Effector memory CD8-positive, alpha-beta T cell (primary cell): Measurements from ENCODE around the gene ARMC8.

Experiments
- ATAC-seq: fragments of 150-1000 bp; cut with Tn5 transposase; replicated peaks from 2 replicates; pipeline ENCODE4 v1.10.0; 2021; ENCODE audit warnings: mild to moderate bottlenecking, moderate library complexity
- DNase-seq, 3 experiments: peaks; one replicate each; pipeline ENCODE4 v3.0.0; 2021
- H3K27ac Mint-ChIP-seq, 2 donors: one replicate each; pipeline ENCODE4 v1.8.0; 2022; ENCODE audit warnings: mild to moderate bottlenecking in 2 of 2, mixed read lengths in 2 of 2, moderate library complexity in 2 of 2
- H3K27me3 Mint-ChIP-seq, 2 donors: one replicate each; pipeline ENCODE4 v1.8.0; 2022; ENCODE audit warnings: mixed read lengths in 2 of 2
- H3K36me3 Mint-ChIP-seq: one replicate; pipeline ENCODE4 v1.8.0; 2022; ENCODE audit warnings: mild to moderate bottlenecking, moderate library complexity, mixed read lengths; ENCODE audit not compliant: insufficient read depth
- H3K4me1 Mint-ChIP-seq, 2 donors: one replicate each; pipeline ENCODE4 v1.8.0; 2022; ENCODE audit warnings: low read depth in 2 of 2, mixed read lengths in 2 of 2
- H3K4me3 Mint-ChIP-seq, 2 donors: one replicate each; pipeline ENCODE4 v1.8.0; 2022; ENCODE audit warnings: mild to moderate bottlenecking in 2 of 2, mixed read lengths in 2 of 2, moderate library complexity in 2 of 2
- H3K9me3 Mint-ChIP-seq, 2 donors: one replicate each; pipeline ENCODE4 v1.8.0; 2022; ENCODE audit warnings: mixed read lengths in 2 of 2

The ARMC8 gene

DNA sequence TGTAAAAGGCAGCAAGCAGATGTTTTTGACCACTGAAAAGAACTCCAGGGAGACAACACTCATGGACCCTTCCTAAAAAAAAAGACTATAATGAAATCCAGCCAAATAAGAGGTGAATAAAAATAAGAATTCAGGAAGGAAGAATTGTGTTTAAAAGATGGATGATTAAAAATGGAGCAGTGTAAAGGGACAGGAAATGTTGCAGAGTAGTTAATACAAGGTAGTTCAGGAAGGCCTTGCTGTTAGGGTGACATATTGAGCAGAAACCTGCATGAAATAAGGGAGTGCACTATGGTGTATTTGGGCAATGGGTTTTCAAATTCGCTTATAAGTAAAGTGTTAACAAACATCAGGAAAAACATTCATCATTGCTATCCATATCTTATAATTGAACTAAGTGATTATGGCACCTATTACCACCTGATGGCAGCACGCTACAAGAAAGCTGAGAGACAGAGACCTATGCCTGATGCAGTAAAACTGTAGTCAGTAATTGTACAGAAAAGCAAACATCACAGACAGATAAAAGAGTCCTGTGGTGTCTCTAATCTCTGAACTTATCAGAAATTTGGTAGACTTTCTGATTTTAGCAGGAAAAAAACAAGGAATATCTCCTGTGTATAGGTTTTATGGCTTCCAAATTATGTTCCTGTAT, 6.6 kb upstream of the ARMC8 start:
- DNase-seq (peak; percentile 15 to 29 (median 15)), ATAC-seq (peak; percentile 84)
- no peak overlapping the region for H3K4me3 Mint-ChIP-seq
- no peaks in the 10 kb centered on the region for H3K4me1 Mint-ChIP-seq
- H3K27ac Mint-ChIP-seq, result no peak overlapping the region
- H3K9me3 Mint-ChIP-seq, result no peaks in the 10 kb centered on the region
- peaks cover 3% of the 10 kb centered on the region for H3K36me3 Mint-ChIP-seq
- peaks cover 21 to 34% of the 10 kb centered on the region in 2 donors for H3K27me3 Mint-ChIP-seq

GRCh38 chr3:138184994-138185393, 2.1 kb upstream of the ARMC8 start:
- Mint-ChIP-seq H3K9me3 (no peaks in the 10 kb centered on the region), H3K27ac (no peak overlapping the region), H3K4me3 (no peak overlapping the region), H3K4me1 (peaks cover 15 to 21% of the 10 kb centered on the region in 2 donors), H3K36me3 (peaks cover 7% of the 10 kb centered on the region), H3K27me3 (peaks cover 21 to 26% of the 10 kb centered on the region in 2 donors)
- DNase-seq (no peak), ATAC-seq (no peak)

DNA sequence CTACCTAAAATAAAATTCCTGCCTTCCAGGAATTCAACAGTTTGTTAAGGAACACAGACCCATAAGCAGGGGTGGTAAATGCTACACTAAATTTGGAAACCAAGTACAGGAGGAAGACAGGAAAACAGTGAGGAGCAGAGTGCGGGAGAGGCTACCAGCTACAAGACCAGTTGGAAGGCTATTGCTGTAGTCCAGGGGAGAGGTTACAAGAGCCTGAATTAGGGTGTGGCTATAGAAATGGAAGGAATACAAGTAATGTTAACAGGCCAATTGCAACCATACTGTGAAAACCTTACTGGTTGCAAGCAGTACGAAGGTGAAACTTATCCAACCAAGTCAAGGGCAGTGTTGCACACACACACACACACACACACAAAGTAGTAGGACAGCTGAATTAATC, 880 bp upstream of the ARMC8 start:
- no peaks in the 10 kb centered on the region for H3K9me3 Mint-ChIP-seq
- ATAC-seq (no peak), DNase-seq (no peak)
- H3K27me3 Mint-ChIP-seq, result peaks cover 21 to 26% of the 10 kb centered on the region in 2 donors
- peak overlapping the region in 1 of 2 donors; percentile 96 for H3K27ac Mint-ChIP-seq
- H3K4me3 Mint-ChIP-seq, result peak overlapping the region; percentile 93 to 96
- peaks cover 18 to 28% of the 10 kb centered on the region in 2 donors for H3K4me1 Mint-ChIP-seq
- H3K36me3 Mint-ChIP-seq, result peaks cover 7% of the 10 kb centered on the region

DNA sequence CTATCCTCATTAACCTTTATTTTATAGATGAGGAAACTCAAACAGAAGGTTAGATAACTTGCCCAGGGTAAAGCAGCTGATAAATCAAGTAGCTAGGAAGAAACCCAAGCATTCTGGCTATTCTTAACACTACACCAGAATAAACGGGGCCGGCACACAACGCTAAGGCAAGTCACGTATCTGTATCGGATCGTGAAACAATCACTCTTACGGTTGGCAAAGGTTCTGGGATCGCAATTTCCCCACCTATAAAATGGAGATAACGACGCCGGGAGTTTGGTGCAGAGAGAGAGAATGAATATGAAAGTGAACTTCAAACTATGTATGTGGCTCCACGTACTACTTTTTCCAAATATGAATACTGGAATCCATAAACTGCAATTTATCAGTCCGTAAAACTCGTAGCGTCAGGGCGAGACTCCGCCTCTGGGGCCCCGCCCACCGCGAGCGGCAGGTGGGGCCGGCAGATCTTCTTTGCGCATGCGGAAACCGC, 252 bp upstream of the ARMC8 start:
- H3K27ac Mint-ChIP-seq, result peak overlapping the region; percentile 96 to 97
- H3K36me3 Mint-ChIP-seq, result peaks cover 7% of the 10 kb centered on the region
- H3K9me3 Mint-ChIP-seq, result no peaks in the 10 kb centered on the region

DNA sequence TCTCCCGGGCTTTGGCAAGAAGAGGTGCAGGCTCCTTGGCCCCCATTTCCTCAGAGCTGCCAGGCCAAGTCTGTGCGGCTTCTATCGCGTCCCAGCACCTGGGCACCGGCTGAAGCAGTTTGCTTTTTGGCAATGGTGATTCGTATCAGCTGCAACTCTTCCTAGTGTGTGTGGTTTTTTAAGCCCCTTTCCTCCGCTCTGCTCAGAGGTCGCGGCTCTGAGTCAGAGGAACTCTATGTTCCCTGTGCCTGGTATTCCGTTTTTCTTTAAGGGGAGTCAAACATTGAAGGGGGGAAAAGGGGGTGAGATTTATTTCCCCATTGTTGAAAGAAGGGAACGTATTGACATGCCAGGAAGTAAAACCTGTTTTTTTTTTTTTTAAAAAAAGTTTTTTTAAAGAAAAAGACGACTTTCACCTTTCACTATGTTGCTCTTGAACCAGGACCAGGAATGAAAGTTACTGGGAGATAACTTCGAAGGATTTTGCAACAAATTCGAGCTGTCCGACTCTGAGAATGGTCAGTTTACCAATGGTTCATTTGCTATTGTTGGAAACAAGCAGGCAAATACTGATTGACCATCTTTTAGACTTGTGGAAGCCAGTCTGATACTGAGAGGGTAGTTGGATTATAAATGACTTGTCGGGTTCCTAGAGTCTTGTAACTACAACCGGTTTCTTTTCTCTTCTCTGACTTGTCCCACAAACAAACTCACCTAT, 1.1 kb downstream of the ARMC8 start:
- peaks cover 21 to 24% of the 10 kb centered on the region in 2 donors for H3K27me3 Mint-ChIP-seq
- H3K4me1 Mint-ChIP-seq, result peaks cover 24 to 34% of the 10 kb centered on the region in 2 donors
- ATAC-seq (peak; percentile 28), DNase-seq (peak in 2 of 3 experiments; percentile 11 to 33)
- peak overlapping the region; percentile 93 to 96 for H3K4me3 Mint-ChIP-seq
- peaks cover 7% of the 10 kb centered on the region for H3K36me3 Mint-ChIP-seq
- peak overlapping the region; percentile 96 to 97 for H3K27ac Mint-ChIP-seq
- no peaks in the 10 kb centered on the region for H3K9me3 Mint-ChIP-seq

More for the DNA sequence above, 252 bp upstream of the ARMC8 start:
- H3K27me3 Mint-ChIP-seq, result peaks cover 21 to 26% of the 10 kb centered on the region in 2 donors
- H3K4me1 Mint-ChIP-seq, result peaks cover 24 to 33% of the 10 kb centered on the region in 2 donors
- H3K4me3 Mint-ChIP-seq, result peak overlapping the region; percentile 93 to 96
- peak; percentile 89 for ATAC-seq
- peak; percentile 82 to 83 (median 82) for DNase-seq

DNA sequence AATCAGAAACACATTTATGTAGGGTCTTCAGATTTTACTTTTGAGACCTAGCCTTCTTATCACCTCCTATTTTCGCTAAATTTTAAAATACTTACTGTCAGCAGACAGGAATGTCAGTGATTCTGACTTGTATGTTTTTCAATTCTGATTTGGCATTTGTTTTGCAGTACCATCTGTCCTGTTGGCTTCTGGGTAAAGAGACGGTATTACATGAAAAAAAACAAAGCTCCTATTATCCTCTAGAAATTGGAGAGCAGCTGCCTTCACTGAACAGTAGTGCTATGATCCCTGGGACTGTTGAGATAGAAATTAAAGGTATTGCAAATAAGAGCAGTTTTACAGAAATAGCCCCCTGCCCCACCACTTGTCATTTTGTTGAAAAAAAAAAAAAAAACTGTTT, 8.4 kb downstream of the ARMC8 start:
- Mint-ChIP-seq H3K27ac (no peak overlapping the region), H3K27me3 (no peaks in the 10 kb centered on the region), H3K4me1 (peaks cover 28 to 31% of the 10 kb centered on the region in 2 donors), H3K36me3 (peaks cover 15% of the 10 kb centered on the region), H3K4me3 (no peak overlapping the region), H3K9me3 (no peaks in the 10 kb centered on the region)
- DNase-seq (no peak), ATAC-seq (no peak)

DNA sequence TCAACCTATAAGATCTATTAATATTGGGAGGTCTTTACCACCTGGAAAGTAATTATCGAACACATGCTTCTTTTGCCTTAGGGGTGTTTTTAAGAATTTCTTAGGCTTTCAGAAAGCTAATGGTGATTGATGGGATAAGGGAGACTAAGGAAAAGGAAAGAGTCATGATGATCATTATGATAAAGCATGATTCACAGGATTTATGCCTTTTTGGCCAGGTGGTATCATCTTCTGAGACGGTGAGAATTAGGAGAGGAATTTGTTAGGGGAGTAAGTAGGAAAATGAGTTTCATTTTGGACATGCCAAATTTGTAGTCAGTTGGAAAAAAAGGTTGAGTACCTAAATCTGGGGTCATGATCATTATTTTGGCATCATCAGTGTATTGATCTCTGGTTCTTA, 8.9 kb downstream of the ARMC8 start:
- no peak for ATAC-seq
- H3K4me3 Mint-ChIP-seq, result no peak overlapping the region
- peaks cover 15% of the 10 kb centered on the region for H3K36me3 Mint-ChIP-seq
- peaks cover 29% of the 10 kb centered on the region in 2 donors for H3K4me1 Mint-ChIP-seq
- no peaks in the 10 kb centered on the region for H3K27me3 Mint-ChIP-seq
- no peaks in the 10 kb centered on the region for H3K9me3 Mint-ChIP-seq
- no peak for DNase-seq
- no peak overlapping the region for H3K27ac Mint-ChIP-seq

DNA sequence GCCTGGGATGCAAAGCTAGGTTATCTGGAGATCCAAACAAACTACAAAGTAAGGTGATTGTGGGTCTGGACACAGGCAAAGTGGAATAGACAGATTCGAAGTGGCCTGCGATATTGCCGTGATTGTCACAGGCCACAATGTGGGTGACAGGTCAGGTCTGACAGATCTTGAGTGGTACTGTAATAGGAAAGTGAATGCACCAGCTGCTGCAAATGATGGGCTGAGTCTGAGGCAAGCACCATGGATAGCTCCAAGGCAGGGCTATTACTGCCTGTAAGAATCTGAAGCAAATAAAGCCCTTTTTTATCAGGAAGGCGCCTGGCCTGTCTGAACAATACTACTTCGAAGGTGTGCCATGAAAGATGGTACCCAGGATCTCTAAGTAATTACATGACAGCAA, 10.0 kb downstream of the ARMC8 start:
- H3K4me1 Mint-ChIP-seq, result peaks cover 29 to 30% of the 10 kb centered on the region in 2 donors
- H3K4me3 Mint-ChIP-seq, result no peak overlapping the region
- no peak for DNase-seq
- no peak overlapping the region for H3K27ac Mint-ChIP-seq
- peaks cover 15% of the 10 kb centered on the region for H3K36me3 Mint-ChIP-seq
- H3K9me3 Mint-ChIP-seq, result no peaks in the 10 kb centered on the region
- ATAC-seq, result no peak
- H3K27me3 Mint-ChIP-seq, result no peaks in the 10 kb centered on the region

DNA sequence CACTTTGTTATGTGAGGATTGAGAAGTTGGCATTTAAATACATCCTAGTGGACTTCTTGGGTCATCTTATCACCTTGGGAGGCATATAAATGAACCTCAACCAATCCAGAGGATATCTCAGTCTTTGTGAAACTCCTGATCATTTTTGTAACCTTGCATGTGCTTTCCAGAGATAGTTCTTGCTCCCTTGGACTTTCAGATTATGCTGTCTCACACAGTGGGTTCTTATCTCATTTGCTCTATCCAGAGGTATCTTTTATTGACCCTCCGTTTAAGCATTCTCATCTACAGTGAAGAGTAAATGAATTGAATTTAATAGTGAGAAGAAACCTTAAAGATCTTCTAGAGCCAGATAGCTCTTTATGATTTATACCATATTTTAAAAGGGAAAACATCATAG, 10.4 kb downstream of the ARMC8 start:
- ATAC-seq, result no peak
- Mint-ChIP-seq H3K4me3 (no peak overlapping the region), H3K27me3 (no peaks in the 10 kb centered on the region), H3K36me3 (peaks cover 15% of the 10 kb centered on the region), H3K27ac (no peak overlapping the region), H3K4me1 (peaks cover 30 to 31% of the 10 kb centered on the region in 2 donors), H3K9me3 (no peaks in the 10 kb centered on the region)
- DNase-seq, result no peak

GRCh38 chr3:138199851-138200250, 12.8 kb downstream of the ARMC8 start:
- no peaks in the 10 kb centered on the region for H3K9me3 Mint-ChIP-seq
- ATAC-seq (no peak), DNase-seq (no peak)
- H3K36me3 Mint-ChIP-seq, result peaks cover 10% of the 10 kb centered on the region
- peak overlapping the region; percentile 55 to 71 for H3K27ac Mint-ChIP-seq
- peaks cover 40 to 49% of the 10 kb centered on the region in 2 donors for H3K4me1 Mint-ChIP-seq
- H3K27me3 Mint-ChIP-seq, result no peaks in the 10 kb centered on the region
- H3K4me3 Mint-ChIP-seq, result peak overlapping the region in 1 of 2 donors; percentile 7

DNA sequence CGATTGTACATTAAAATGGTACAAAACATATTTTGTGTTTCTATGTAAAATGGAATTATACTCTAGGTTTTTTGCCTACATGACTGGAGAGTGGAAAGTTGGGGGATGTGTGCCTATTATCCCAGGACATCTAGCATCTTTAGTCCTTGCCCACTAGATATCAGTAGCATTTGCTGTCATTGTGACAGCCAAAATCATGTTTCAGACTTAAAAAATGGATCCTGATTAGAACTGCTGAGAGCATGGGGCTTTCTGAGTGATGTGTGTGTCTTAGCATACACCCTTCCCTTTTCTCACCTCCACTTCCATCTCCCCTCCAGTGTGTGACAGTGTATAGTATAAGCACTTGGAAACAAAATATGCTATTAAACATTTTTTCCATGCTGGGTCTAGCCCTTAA, 13.3 kb downstream of the ARMC8 start:
- Mint-ChIP-seq H3K4me1 (peaks cover 43 to 52% of the 10 kb centered on the region in 2 donors), H3K36me3 (peaks cover 14% of the 10 kb centered on the region), H3K4me3 (no peak overlapping the region), H3K9me3 (no peaks in the 10 kb centered on the region), H3K27me3 (no peaks in the 10 kb centered on the region), H3K27ac (peak overlapping the region in 1 of 2 donors; percentile 59)
- DNase-seq (no peak), ATAC-seq (no peak)

DNA sequence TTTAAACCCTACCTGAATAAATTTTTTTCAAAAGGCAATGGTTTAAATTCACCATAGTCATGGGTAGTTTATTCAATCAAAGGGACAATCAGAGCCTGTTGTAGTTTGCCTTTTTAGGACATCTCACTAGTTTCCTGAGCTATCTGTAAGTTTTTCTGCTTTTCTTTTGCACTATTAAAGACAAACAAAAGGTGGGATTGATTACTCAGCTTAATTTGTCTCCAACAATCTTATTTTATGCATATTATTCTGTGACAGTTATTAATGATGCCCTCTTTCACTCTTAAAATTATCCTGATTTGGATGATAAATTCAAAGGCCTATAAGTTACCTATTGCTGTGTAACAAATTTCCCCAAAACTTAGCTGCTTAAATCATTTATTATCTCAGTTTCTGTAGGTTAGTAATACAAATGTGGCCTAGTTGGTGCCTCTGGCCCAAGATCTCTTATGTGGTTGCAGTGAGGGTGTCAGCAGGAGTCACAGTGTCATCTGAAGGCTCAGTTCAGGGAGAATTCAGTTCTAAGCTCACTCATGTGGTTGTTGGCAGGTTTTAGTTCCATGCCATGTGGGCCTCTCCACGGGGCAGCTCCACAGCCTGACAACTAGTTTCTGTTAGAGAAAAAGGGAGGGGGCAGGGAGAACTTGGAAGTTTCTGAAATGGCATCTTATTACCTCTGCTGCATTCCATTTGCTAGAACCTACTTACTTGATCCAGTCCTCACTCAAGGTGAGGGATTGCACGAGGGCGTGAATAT, 16.0 kb downstream of the ARMC8 start:
- ATAC-seq, result no peak
- H3K36me3 Mint-ChIP-seq, result peaks cover 7% of the 10 kb centered on the region
- H3K27ac Mint-ChIP-seq, result no peak overlapping the region
- H3K27me3 Mint-ChIP-seq, result no peaks in the 10 kb centered on the region
- H3K4me1 Mint-ChIP-seq, result peaks cover 49 to 73% of the 10 kb centered on the region in 2 donors
- H3K4me3 Mint-ChIP-seq, result no peak overlapping the region
- no peak for DNase-seq
- no peaks in the 10 kb centered on the region for H3K9me3 Mint-ChIP-seq

GRCh38 chr3:138203938-138204337, 16.8 kb downstream of the ARMC8 start:
- H3K4me3 Mint-ChIP-seq, result no peak overlapping the region
- DNase-seq, result no peak
- ATAC-seq, result no peak
- peaks cover 47 to 74% of the 10 kb centered on the region in 2 donors for H3K4me1 Mint-ChIP-seq
- H3K27ac Mint-ChIP-seq, result no peak overlapping the region
- H3K9me3 Mint-ChIP-seq, result no peaks in the 10 kb centered on the region
- peaks cover 7% of the 10 kb centered on the region for H3K36me3 Mint-ChIP-seq
- H3K27me3 Mint-ChIP-seq, result no peaks in the 10 kb centered on the region
